ENCODE results near the gene ALDOB. TPM values are rescaled to one million over a fixed set of nuclear protein-coding genes. Genes with fewer than 3 reads are reported as not detected.

ALDOB gene
- total RNA-seq, 1 experiment from 2014 or later: 0.67 TPM

DNA sequence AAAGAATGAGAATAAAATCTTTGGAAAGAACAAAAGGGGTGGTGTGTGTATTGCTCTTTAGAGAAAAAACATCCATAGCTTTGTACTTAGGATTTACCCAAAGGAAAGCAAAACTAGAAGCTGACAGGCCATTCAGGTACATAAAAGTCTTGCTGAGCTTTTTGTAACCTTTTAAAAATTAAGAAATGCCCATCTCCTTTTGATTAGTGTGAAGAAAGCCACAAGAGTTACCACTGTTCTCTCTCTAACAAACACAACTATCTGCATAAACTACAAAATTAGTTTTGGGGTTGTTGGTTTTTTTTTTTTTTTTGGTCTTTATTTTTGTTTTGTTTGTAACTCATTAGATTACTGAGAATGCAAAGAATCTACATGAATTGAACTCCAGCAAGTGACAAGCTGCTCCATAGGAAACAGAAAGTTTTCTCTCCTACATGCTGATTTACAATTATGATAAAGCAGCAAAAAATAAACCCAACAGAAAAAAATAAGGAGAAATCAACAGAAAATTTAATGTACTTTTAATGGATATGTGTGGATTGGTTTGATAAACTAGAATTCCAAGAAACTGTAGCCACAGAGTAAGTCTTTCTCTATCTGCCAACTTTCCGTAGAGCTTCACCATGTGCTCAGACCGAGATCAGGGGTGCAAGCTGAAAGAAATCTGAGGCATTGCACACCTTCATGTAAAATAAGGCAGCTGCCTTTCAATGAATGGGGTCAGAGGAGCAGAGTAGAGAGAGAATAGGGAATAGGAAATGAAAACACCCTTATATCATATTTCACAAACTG is 63.1 kb downstream of the ALDOB start:
- no peak for ATAC-seq
- Histone ChIP-seq H3K4me3 (ENCODE audit: low read depth in 2 of 2, low read length in 2 of 2) (no peak overlapping the region), H3K36me3 (ENCODE audit: control insufficient read depth, insufficient read depth, low read length) (no peaks in the 10 kb centered on the region), H3K27me3 (ENCODE audit: control insufficient read depth, insufficient read depth, low read length) (no peaks in the 10 kb centered on the region), H3K9me3 (ENCODE audit: control insufficient read depth, insufficient read depth, low read depth, low read length) (no peaks in the 10 kb centered on the region), H3K4me1 (ENCODE audit: control insufficient read depth, insufficient read depth, low read length) (no peaks in the 10 kb centered on the region), H3K27ac (ENCODE audit: low read length) (no peak overlapping the region)
- DNase-seq (ENCODE audit: low read depth, low spot score): no peak
- intact Hi-C loops (cut with micrococcal nuclease; ENCODE audit: unreplicated experiment) (no loop called here), in situ Hi-C loops (cut with HindIII; ENCODE audit: low pct_unique_long_range_greater_than_20kb, low sequenced_read_pairs) (no loop called here)
- CTCF ChIA-PET: no interaction called here
- TF ChIP-seq POLR2AphosphoS5 (IDR thresholded peaks at IDR 0.05; ENCODE audit: low read depth, low read length) (no peak), SIN3A (IDR thresholded peaks at IDR 0.05; ENCODE audit: borderline replicate concordance, insufficient read depth, low read depth, low read length) (no peak), TCF7L2 (IDR thresholded peaks at IDR 0.05; ENCODE audit: low read depth, low read length) (no peak)
- TF ChIP-seq, protein P1, sequence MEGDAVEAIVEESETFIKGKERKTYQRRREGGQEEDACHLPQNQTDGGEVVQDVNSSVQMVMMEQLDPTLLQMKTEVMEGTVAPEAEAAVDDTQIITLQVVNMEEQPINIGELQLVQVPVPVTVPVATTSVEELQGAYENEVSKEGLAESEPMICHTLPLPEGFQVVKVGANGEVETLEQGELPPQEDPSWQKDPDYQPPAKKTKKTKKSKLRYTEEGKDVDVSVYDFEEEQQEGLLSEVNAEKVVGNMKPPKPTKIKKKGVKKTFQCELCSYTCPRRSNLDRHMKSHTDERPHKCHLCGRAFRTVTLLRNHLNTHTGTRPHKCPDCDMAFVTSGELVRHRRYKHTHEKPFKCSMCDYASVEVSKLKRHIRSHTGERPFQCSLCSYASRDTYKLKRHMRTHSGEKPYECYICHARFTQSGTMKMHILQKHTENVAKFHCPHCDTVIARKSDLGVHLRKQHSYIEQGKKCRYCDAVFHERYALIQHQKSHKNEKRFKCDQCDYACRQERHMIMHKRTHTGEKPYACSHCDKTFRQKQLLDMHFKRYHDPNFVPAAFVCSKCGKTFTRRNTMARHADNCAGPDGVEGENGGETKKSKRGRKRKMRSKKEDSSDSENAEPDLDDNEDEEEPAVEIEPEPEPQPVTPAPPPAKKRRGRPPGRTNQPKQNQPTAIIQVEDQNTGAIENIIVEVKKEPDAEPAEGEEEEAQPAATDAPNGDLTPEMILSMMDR (IDR thresholded peaks at IDR 0.05): no peak
- TF ChIP-seq, protein P2, sequence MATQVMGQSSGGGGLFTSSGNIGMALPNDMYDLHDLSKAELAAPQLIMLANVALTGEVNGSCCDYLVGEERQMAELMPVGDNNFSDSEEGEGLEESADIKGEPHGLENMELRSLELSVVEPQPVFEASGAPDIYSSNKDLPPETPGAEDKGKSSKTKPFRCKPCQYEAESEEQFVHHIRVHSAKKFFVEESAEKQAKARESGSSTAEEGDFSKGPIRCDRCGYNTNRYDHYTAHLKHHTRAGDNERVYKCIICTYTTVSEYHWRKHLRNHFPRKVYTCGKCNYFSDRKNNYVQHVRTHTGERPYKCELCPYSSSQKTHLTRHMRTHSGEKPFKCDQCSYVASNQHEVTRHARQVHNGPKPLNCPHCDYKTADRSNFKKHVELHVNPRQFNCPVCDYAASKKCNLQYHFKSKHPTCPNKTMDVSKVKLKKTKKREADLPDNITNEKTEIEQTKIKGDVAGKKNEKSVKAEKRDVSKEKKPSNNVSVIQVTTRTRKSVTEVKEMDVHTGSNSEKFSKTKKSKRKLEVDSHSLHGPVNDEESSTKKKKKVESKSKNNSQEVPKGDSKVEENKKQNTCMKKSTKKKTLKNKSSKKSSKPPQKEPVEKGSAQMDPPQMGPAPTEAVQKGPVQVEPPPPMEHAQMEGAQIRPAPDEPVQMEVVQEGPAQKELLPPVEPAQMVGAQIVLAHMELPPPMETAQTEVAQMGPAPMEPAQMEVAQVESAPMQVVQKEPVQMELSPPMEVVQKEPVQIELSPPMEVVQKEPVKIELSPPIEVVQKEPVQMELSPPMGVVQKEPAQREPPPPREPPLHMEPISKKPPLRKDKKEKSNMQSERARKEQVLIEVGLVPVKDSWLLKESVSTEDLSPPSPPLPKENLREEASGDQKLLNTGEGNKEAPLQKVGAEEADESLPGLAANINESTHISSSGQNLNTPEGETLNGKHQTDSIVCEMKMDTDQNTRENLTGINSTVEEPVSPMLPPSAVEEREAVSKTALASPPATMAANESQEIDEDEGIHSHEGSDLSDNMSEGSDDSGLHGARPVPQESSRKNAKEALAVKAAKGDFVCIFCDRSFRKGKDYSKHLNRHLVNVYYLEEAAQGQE (IDR thresholded peaks at IDR 0.05; ENCODE audit: insufficient read depth in 1 of 2, low read depth in 2 of 2, low read length in 1 of 2): no peak
- no TSS peak for BruUV-seq (replicated peaks)
- POLR2A ChIA-PET: no interaction called here

DNA sequence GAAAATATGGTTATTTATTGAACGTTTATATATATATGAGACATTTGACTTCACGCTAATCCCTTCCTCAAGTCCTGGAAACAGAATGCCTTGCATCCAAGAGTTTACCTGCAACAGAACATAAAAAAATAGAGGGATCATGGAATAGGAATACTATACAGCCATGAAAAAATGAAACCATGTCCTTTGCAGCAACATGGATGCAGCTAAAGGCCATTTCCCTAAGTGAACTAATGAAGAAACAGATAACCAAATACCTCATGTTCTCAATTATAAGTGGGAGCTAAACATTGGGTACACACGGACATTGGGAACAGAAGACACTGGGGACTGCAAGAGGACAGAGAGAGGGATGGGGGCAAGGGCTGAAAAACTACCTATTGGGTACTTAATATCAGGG is 63.8 kb downstream of the ALDOB start:
- Histone ChIP-seq H3K36me3 (ENCODE audit: control insufficient read depth, insufficient read depth, low read length) (no peaks in the 10 kb centered on the region), H3K27ac (ENCODE audit: low read length) (no peak overlapping the region), H3K4me3 (ENCODE audit: low read depth in 2 of 2, low read length in 2 of 2) (no peak overlapping the region), H3K27me3 (ENCODE audit: control insufficient read depth, insufficient read depth, low read length) (no peaks in the 10 kb centered on the region), H3K4me1 (ENCODE audit: control insufficient read depth, insufficient read depth, low read length) (no peaks in the 10 kb centered on the region), H3K9me3 (ENCODE audit: control insufficient read depth, insufficient read depth, low read depth, low read length) (no peaks in the 10 kb centered on the region)
- ATAC-seq (no peak), DNase-seq (ENCODE audit: low read depth, low spot score) (no peak)
- intact Hi-C loops (cut with micrococcal nuclease; ENCODE audit: unreplicated experiment) (no loop called here), in situ Hi-C loops (cut with HindIII; ENCODE audit: low pct_unique_long_range_greater_than_20kb, low sequenced_read_pairs) (no loop called here)
- BruUV-seq (replicated peaks): no TSS peak
- TF ChIP-seq, protein P1 (IDR thresholded peaks at IDR 0.05): no peak
- TF ChIP-seq SIN3A (IDR thresholded peaks at IDR 0.05; ENCODE audit: borderline replicate concordance, insufficient read depth, low read depth, low read length): no peak
- TF ChIP-seq, protein P2 (IDR thresholded peaks at IDR 0.05; ENCODE audit: insufficient read depth in 1 of 2, low read depth in 2 of 2, low read length in 1 of 2): no peak
- no peak for TF ChIP-seq TCF7L2 (IDR thresholded peaks at IDR 0.05; ENCODE audit: low read depth, low read length)
- no peak for TF ChIP-seq POLR2AphosphoS5 (IDR thresholded peaks at IDR 0.05; ENCODE audit: low read depth, low read length)
- ChIA-PET POLR2A (no interaction called here), CTCF (interaction anchor here (0.7 kb wide), 1 partner anchor 286 kb away, joined by 3 read pairs; no protein-coding TSS in a partner anchor)

Measured in Panc1 (cell line).